ENCODE data around the gene CACNA2D3.
"Not testable (repeated sequence)": the region's sequence is repeated elsewhere in the genome, so short reads cannot be mapped to it uniquely, and the experiment has no call there.

Gene CACNA2D3

DNA sequence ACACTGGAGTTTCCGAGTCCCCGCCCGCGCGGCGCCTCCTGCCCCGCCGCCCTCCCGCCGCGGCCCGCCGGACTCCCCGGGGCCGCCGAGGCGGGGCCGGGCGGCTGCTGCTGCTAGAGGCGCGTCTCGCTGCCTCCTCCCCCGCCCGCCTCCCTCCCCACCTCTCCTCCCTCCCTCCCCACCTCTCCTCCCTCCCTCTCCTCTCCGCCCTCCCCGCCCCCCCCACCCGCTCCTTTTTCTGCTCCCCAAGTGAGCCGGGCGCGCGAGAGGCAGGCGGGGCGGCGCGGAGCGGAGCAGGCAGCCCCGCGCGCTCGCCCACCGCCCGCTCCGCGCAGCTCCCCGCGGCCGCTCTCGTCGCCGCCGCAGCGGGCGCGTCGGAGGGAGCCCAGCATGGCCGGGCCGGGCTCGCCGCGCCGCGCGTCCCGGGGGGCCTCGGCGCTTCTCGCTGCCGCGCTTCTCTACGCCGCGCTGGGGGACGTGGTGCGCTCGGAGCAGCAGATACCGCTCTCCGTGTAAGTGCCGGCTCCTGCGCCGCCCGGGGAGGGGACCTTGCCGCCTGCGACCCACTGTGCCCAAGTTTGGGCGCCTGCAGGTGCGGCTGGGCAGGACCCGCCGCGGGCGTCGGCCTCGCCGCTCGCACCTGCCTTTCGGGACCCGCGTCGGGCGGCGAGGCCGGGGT lies at the start of gene CACNA2D3:
Gene CACNA2D3, plus strand, starts transcription at position 229 of the 679 bp plus-strand sequence.
- no peak for DNase-seq (ENCODE audit: low read depth in 3 of 3)

DNA sequence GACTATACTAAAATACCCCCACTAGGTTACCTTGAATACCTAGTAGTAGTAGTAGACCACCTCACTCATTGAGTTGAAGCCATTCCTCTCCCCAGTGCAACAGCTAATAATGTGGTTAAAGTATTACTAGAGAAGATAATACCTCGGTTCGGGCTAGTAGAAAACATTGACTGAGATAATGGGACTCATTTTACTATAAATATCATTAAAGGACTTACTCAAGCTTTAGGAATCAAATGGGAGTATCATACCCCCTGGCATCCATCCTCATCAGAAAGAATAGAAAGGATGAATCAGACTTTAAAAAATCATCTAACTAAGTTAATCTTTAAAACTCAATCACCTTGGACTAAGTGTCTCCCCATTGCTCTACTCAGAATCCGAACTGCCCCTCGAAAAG lies 49.0 kb upstream of the CACNA2D3 start:
- no peak for DNase-seq (ENCODE audit: low read depth in 3 of 3)

DNA sequence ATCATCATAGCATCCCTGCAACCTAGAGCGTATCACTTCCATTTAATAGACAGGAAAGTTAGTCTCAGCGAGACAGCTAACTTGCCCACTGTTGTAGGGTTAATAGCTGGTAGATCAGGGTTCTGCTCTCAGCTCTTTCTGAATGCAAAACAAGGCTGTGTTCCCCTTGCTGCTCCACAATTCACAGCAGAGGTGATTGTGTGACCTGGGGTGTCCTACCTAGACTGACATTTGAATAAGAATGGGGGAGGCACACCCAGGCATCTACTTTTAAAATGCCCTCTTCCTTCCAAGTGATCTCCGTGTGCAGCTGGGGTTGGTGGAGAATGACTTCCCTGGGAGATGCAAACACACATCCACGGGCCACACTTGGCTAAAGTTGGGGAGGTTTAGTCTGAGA lies 43.0 kb upstream of the CACNA2D3 start:
- no peak for DNase-seq (ENCODE audit: low read depth in 3 of 3)

DNA sequence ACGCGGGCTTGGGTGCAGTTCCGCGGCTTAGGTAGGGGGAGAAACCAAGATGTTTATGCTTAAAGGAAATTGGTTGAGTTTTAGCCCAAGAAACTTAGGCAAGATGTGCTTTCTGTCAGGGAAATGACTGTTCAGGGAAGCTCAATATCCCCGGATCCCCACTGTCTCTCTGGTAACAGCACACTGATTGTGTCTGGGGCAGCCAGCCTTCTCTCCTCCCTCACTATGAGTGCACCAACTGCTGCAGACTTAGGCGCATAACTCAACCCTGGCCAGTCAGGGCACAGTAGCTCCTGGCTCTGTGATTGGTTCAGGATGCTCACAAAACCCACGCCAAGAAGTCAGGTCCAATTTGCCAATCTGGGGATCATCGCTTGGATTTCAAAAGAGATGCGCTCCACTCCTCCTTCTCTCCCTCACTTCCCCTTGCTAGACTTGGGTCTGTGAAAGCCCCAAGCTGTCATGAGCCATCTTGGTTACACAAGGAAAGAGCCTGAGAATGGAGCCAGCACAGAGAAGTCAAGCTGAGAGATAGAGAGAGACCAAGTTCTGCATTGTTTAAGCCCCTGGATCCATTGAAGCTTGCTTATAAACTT lies 42.5 kb upstream of the CACNA2D3 start:
- DNase-seq (ENCODE audit: low read depth in 3 of 3) = no peak

DNA sequence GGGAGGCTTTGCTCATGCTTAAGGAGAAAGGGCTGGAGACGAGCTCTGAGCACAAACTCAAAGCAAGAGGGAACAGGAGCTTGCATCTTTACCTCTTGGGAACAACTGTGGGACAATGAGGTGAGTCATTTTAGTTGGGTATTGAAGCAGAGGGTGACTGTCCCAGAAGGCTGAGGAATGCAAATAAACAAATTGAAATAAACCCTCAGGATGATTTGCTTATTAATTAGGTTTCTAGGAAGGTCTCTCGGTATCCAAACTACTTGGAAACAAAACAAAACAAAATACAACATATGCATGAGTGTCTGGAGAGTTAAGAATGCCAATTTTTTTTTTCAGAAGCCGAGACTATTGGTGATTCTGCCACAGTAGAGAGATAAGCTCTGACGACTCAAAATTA lies 38.4 kb upstream of the CACNA2D3 start:
- DNase-seq (ENCODE audit: low read depth in 3 of 3) = no peak

DNA sequence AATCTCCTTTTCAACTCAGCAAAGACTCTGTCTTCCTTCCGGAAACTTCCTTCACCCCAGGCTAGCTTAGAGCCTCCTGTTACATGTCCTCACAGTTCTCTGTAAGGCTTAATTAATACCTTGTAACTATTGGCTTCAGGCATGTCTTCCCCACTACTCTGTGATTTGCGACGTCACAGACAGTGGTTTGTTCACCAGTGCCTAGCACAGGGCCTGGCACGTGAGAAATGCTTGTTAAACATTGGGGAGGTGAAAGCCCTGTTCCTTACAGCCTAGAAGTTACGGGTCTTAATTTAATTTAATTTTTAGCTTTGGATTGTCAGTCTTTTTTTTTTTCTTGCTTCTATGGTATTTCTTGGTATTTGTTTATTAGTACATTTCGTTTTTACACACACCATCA lies 36.4 kb upstream of the CACNA2D3 start:
- DNase-seq (ENCODE audit: low read depth in 3 of 3) = no peak

DNA sequence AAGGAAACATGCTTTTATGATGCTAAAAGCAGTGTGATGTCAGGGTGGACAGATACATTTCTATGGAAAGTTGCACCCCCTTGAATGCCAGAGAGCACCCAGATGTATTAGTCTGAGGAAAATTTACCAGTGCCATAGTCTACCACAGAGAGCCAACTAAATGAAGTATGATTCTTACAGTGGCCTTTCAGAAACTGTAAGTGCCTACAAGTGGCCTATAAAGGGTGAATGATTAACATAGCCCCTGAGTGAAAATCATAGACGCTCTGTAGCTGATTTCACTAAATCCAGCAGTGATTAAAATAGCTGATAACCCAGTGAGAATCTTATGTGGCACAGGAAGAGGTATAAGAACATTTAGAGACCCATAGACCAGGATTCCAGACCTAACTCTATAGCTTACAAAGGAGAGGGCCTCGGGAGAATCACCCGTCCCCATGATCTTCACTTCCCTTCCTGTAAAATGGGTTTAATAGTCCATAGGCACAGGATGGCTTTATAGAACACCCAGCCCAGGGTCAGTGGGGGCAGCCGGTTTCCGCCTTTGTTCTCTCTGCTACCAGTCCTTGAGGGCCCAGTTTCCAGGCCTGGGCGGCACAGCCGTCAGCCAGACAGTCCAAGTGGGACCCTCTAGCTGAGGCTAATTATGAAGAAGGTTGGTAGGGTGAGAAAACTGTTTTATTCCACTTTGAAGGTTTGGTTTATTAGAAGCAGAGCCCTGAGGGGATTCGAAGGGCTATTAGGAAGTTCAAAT lies 35.5 kb upstream of the CACNA2D3 start:
- no peak for DNase-seq (ENCODE audit: low read depth in 3 of 3)

DNA sequence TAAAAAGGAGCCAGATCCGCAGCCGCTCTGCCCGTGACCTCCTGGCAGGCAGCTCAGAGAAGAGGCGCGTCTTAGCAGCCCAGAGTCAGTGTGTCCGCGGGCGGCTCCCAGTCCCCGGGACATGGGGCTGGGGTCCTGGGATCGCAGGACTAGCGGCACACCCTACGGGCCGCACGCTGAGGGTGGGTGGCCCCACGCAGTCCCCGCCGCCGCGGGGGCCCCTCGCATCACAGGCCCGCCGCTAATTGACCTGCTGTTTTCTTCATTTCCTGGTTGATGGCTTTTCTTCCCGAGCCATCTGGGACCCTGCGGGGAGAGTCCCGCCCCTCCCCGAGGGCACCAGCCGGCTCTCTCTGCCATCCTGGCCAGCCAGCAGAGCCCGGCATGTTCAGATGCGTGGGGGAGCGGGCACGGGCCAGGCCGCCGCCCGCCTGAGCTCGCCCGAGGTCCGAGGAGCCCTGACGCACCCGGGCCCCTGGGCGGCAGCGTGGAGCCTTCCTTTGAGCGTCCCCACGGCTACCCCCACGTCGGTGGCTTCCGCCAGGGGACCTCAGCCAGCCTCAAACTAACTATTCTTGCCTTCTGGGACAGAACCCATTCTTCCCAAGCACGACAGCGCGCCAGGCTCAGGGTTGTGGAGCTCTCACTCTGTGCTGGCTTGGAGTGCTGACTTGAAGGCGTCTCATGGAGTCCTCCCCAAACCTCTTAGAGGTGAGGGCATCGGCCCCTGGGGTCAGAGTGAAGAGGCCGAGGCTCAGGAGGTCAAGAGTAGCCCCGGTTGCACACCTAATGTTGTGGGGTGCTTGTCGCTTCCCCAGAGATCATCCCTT lies 34.6 kb upstream of the CACNA2D3 start:
- DNase-seq (ENCODE audit: low read depth in 3 of 3) = no peak

DNA sequence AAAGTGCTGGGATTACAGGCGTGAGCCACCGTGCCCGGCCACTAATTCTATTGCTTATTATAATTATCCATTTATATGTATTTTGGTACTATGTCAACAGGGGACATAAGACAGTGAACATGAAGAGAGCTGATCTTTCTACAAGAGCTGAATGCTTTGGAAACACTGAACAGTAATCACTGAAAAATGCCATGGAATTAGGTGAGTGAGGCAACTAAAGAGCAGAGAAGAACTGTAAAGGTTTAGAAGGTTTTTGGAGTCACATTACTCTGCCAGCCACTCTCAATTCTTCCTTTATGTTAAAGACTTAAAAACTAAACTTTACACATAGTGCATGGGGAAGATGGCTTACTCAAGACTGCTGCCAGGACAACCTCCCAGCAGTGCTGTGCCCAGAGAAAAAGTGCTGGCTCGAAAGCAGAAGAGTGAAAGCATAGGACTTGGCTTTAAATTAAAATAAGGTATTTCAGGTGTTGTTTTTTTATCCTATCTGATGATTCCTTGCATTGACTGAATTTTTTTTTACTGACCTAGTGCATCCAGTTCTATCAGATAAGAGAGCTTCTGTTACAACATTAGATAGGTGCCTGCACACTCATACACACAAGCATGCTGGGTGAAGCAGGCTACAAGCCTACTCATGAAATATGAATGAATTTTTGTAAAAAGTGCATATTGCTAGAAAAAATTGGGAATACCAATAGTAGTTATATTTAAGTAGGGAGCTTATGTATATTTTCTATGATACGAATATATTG lies 28.7 kb upstream of the CACNA2D3 start:
- DNase-seq (ENCODE audit: low read depth in 3 of 3) = no peak

DNA sequence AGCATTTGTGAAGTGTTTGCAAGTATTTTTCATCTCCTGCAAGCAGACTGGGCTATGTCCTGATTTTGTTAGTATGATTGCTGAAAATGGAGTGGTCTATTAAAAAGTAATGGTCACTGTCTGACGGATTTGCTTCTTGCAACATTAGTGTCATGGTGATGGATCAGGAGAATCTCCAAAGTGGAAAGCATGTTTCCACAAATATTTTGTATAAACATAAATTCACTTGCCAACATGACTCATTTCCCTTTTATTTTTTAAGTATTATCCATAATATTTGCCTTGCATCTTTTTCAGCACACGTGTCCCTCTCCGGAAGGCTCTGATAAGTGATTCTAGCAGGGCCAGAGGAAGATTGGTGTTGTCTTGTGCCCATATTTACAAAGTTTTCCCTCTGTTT lies 27.4 kb upstream of the CACNA2D3 start:
- DNase-seq (ENCODE audit: low read depth in 3 of 3) = no peak

DNA sequence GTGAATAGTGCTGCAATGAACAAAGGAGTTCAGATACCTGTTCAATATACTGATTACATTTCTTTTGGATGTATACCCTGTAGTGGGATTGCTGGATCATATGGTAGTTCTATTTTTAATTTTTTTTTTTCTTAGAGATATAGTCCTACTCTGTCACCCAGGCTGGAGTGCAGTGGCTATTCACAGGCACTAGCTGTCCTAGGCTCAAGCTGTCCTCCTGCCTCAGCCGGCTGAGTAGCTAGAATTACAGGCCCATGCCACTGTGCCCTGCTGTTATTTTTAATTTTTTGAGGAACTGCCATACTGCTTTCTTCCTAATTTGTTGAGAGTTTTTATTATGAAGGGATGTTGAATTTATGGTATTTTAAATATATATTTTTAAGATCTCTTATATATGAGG lies 23.0 kb upstream of the CACNA2D3 start:
- DNase-seq (ENCODE audit: low read depth in 3 of 3) = no peak

DNA sequence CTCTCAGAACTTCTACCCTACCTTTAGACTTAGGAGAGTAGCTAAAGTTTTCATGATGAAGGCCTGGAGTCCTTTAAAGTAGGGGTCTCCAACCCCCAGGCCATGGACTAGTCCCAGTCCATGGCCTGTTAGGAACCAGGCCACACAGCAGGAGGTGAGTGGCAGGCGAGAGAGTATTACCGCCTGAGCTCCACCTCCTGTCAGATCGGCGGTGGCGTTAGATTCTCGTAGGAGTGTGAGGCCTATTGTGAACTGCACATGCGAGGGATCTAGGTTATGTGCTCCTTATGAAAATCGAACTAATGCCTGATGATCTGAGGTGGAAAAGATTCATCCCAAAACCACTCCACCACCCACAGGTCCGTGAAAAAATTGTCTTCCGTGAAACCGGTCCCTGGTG lies 18.3 kb upstream of the CACNA2D3 start:
- no peak for DNase-seq (ENCODE audit: low read depth in 3 of 3)

DNA sequence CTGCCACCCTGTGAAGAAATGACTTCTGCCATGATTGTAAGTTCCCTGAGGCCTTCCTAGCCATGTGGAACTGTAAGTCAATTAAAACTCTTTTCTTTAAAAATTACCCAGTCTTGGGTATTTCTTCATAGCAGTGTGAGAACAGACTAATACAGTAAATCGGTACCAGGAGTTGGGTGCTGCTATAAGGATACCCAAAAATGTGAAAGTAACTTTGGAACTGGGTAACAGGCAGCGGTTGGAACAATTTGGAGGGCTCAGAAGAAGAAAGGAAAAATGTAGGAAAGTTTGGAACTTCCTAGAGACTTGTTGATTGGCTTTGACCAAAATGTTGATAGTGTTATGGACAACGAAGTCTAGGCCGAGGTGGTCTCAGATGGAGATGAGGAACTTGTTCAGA lies 6.2 kb upstream of the CACNA2D3 start:
- DNase-seq (ENCODE audit: low read depth in 3 of 3) = not testable (repeated sequence)

DNA sequence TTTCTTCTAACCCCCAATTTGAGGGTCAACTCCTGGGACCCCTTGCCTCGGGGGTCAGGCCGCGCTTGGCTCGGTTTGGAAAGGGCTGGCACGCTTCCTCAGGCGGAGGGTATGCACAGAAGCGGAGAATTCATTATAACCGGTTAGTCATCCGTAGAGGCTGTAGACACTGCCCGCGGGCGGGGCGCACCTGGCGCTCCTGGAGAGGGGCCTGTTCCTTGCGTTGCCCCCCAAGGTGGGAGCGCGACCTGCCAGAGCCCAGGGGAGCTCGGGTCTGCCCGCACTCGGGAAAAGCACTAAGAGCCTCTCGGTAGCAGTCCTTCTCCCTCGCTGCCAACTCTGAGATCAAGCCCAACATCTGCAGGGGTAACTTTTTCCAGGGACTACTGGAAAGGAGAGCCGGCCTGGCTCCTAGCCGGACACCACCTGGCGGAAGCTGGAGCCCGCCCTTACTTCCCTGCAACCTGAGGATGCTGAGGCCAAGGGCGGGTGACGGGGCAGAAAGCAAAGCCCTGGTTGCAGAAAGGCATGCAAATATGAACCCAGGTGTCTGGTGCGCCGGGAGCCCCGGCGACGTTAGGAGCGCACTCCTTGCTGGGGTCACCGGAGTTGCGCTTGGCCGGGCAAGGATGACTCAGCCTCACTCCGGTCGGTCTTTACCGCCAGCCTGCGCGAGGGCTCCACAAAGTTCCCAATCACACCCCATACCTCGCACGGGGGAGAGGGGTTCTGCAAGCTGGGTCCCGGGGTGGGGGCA lies 1.5 kb upstream of the CACNA2D3 start:
- DNase-seq (ENCODE audit: low read depth in 3 of 3) = no peak

DNA sequence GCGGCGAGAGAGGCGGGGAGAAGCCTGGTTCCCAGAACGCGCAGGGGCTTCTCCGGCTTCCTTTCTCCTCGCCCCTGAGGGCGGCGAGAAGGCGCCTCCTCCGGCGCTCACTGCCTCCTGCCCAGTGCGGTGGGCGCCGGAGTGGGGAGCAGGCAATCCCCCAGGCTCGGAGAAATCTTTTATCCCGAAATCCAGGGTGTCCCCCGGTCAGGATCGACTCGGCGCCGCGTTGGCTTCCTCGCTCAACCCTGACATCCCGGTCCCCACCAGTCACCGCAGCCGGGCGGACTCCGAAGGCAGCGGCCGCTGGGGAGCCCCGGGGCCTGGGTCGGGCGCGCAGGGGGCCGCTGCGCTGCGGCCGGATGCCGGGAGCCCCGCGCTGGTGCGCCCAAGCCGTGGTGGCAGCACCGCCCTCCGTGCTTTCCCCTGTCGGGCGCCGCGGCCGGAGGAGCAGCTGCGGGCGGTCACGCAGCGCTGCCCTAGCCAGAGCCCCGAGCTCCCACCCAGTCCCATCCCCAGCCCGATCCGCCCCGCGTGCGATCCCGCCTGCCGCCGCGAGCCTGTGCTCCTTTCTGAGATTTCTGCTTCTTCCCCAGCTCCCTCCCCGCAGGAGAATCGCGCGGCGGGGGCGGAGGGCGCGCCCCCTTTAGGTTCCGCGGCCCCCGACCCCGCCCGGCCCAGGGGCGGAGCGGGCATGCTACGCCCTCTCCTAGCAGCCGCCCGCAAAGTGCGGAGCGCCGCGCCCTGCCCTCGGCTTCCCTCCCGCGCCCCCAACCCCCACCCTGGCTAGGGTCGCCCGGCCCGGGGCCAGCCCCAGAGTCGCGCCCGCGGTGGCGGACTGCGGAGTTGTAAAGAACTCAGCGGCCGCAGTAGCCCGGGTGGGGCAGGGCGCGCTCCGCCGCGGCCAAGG lies 683 bp upstream of the CACNA2D3 start:
- no peak for DNase-seq (ENCODE audit: low read depth in 3 of 3)

DNA sequence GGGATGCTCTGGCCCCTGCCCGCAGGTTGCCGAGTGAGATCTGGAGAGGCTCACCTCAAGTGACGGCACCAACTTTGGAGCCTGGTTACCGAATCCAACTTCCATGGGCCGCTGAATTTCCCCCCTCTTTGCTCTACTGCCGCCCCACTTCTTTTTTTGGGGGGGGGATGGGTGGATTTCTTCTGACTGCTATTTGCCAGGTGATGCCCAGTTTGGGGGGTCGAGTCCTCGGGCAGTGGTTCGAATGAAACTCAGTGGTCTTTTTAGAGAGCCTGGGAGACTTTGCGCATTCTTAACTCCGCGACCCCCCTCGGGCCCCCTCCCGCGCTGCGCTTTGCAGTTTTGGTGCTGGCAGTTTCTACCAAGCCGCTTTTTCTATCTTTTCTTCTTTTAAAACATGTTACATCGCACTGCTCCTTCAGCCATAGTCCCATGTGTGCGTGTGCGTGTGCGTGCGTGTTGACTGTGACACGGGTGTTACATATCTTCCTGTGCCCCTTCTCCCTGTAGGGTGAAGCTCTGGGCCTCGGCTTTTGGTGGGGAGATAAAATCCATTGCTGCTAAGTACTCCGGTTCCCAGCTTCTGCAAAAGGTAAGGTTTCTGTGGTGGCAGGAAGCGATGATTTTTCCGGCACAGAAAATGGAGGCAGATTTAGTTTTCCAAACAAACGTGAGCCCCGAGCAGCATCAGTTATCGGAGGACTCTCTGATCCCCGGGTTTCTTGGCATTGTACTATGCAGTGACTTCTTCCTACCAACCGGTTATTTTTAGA lies 837 bp downstream of the CACNA2D3 start:
- no peak for DNase-seq (ENCODE audit: low read depth in 3 of 3)

DNA sequence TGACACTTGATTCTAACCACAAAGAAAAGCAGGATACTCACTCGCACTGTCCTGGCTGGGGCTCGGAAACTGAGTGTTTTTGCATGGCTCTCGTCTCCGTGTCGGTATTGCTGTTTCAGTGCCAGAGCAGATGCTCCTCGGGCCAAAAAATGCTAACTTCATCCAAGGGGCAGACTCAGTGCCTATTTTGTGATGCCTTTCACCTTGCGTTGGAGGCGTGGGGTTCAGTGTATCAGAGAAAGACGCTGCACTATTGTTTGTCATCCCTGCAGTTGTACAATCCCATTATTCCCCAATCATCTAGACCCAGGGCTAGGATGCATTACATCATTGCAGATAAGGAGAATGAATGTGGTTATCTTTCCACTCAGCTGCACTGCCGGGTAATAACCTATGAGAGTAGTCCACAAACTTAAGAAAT lies 1.4 kb downstream of the CACNA2D3 start:
- no peak for DNase-seq (ENCODE audit: low read depth in 3 of 3)

DNA sequence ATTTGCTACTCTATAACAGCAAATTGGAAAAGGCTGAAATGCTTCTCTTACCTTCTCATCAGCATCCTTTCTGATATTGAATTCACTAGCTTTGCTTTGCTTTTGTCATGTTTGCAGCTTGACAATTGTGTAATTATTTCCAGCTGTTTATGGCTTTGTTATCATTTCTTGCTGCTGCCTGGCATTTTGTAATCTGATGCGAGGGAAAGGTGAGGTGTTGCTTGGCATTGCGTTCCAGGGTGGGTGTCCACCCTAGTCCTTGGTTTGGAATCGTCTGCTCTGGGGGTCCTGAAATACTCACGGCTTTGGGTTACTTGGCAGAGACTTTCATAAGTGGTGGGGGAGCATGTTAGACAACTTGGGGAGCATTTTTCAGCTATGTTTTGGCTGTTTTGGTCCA lies 2.9 kb downstream of the CACNA2D3 start:
- DNase-seq (ENCODE audit: low read depth in 3 of 3) = no peak

DNA sequence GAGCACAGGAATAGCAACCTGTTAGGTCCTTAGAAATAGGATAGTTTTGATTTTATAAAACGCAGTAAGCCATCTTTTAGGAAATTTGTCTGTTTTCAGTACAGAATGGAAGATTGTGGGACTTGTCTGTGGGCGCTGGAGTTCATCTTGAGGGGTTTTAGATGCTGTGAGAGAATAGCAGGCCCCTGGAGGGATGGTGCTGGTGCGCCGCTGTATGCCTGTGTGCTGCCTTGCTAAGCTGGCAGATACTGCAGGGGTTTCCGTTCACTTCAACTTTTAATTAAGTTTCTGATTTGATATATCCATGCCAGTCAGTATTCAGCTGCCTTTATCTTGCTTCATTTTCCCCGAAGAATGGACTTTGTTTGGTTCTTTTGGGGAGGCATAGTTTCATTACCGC lies 4.2 kb downstream of the CACNA2D3 start:
- DNase-seq (ENCODE audit: low read depth in 3 of 3) = no peak
